SJSA1 (cell line): Measurements from ENCODE around the gene TPX2. TPM values are rescaled to one million over a fixed set of nuclear protein-coding genes. Genes with fewer than 3 reads are reported as not detected.

Experiments used
- DNase-seq, 2 experiments: peaks; one replicate each; pipeline ENCODE4 v3.0.0-alpha.2; 2015 to 2020; ENCODE audit warnings: low spot score in 2 of 2, low read depth in 1 of 2
- H3K27ac ChIP-seq: fragments of 250-450 bp; sonication (Bioruptor Pico); 2 replicates; pipeline ENCODE4 v1.5.1; 2020; ENCODE audit warnings: mild to moderate bottlenecking, moderate library complexity
- H3K27me3 ChIP-seq: fragments of 250-450 bp; sonication (Bioruptor Pico); replicated peaks from 2 replicates; pipeline ENCODE4 v1.5.1; 2020; ENCODE audit warnings: mild to moderate bottlenecking, moderate library complexity
- H3K36me3 ChIP-seq: fragments of 250-450 bp; sonication (Bioruptor Pico); 2 replicates; pipeline ENCODE4 v1.5.1; 2020; ENCODE audit warnings: mild to moderate bottlenecking
- H3K4me1 ChIP-seq: fragments of 250-450 bp; sonication (Bioruptor Pico); replicated peaks from 2 replicates; pipeline ENCODE4 v1.6.1; 2021; ENCODE audit warnings: mild to moderate bottlenecking
- H3K4me3 ChIP-seq: fragments of 250-450 bp; sonication (Bioruptor Pico); 2 replicates; pipeline ENCODE4 v1.5.1; 2020; ENCODE audit warnings: mild to moderate bottlenecking
- H3K9me3 ChIP-seq: fragments of 250-450 bp; sonication (Bioruptor Pico); replicated peaks from 2 replicates; pipeline ENCODE4 v1.5.1; 2020; ENCODE audit warnings: mild to moderate bottlenecking
- total RNA-seq: library from RNA; depleted of rRNA; stranded (reverse); fragments of >200 nt; shearing (Covaris generic); gene quantifications from 2 replicates; pipeline ENCODE4 v1.2.3, GENCODE V29; 2014; rRNA removed

TPX2 gene
- total RNA-seq, 1 experiment from 2014 or later, result 212 TPM

DNA sequence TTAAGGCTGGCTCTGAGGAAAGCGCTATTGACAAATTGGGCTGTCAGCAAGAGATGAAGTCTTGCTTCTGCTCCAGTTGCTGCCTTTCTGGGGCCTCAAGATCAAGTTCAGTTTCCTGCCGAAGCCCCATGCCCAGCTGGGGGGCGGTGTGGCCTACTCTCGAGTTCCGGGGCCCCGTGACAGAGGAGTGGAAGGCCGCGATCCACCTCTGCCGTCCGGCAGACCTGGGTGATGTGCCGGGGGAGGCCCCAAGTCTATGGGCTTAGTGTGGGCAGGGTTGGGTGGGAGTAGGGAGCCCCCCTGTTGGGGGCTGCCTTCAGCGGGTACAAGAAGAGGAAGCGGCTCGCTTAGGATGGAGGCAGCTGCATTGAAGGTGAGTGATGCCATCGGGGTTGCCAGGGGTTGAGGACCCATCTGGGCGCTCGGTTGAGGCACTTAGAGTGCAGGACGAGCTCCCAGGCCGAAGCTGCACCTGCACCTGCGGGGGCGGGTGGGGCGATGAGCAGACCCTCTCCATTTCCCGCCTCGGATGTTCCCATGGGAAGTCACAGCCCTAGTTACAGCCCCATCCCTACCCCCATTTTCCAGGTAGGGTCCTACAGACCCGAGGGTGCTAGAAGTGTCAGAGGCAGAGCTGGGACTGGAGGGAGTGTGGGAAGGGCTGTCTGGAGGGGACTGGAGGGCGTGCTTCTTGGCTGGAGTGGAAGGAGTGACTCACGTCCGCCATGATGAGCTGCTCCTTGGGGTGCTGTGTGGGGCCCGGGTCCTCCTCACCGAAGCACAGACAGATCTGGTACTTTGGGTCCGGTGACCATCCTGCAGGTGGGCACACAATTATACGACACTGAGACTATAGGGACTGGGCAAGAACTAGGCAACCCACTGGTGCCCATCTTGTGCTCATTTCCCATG, 109.3 kb downstream of the TPX2 start:
- H3K9me3 ChIP-seq, result no peaks in the 10 kb centered on the region
- H3K27me3 ChIP-seq, result no peaks in the 10 kb centered on the region
- H3K36me3 ChIP-seq, result no peaks in the 10 kb centered on the region; the same call in 1 of the 2 replicates
- H3K27ac ChIP-seq, result no peak overlapping the region
- DNase-seq, result no peak
- peaks cover 36% of the 10 kb centered on the region for H3K4me1 ChIP-seq
- H3K4me3 ChIP-seq, result no peak overlapping the region

DNA sequence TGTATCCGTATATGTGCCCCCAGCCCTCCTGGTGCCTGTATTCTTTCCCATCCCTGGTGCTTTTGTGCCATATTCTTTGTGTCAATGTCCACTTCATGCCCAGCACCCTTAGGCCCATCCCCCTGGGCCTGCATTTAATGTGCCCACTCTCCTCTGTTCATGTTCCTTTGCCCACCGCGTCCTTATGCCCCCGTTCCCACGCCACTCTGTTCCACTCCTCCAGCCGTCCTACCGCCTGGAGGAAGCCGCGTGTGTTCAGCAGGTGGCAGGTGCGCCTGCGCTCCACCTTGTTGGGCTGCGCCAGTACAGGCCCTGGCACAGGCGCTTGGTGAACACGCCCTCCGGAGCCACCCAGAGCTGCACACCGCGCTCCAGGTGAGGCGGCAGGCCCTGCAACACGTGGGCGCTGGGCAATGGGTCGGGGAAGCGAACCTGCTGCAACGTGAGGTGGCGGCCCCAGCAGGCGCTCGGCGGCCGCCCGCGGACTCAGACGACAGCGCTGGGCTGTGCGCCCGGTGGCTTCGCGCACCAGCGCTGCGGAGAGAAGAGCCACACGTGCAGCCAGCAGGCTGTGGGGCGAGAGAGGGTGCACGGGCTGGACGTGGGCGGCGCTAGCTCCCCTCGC, 110.3 kb downstream of the TPX2 start:
- DNase-seq, result no peak
- H3K27me3 ChIP-seq, result no peaks in the 10 kb centered on the region

More for the DNA sequence above, 110.3 kb downstream of the TPX2 start:
- H3K27ac ChIP-seq, result no peak overlapping the region
- H3K36me3 ChIP-seq, result no peaks in the 10 kb centered on the region
- H3K4me3 ChIP-seq, result no peak overlapping the region
- H3K4me1 ChIP-seq, result peaks cover 26% of the 10 kb centered on the region
- no peaks in the 10 kb centered on the region for H3K9me3 ChIP-seq

Other genes with a start within 250 kb of the TPX2 start
- gene HM13, start 224.8 kb upstream of the TPX2 start, total RNA-seq, result 28.2 and 68.1 TPM in 2 replicates
- 700 and 729 TPM in 2 replicates for gene ID1, start 134.0 kb upstream of the TPX2 start, total RNA-seq
- gene COX4I2, start 101.4 kb upstream of the TPX2 start, total RNA-seq, result not detected in 2 replicates
- 103 and 106 TPM in 2 replicates for gene BCL2L1, start 16.4 kb upstream of the TPX2 start, total RNA-seq
- gene MYLK2, start 80.1 kb downstream of the TPX2 start, total RNA-seq, result 0.82 and 1.0 TPM in 2 replicates
- gene FOXS1, start 106.3 kb downstream of the TPX2 start, total RNA-seq, result 0.25 and 1.5 TPM in 2 replicates
- gene DUSP15, start 131.2 kb downstream of the TPX2 start, total RNA-seq, result 1.5 and 3.4 TPM in 2 replicates
- not detected in 2 replicates for gene TTLL9, start 131.3 kb downstream of the TPX2 start, total RNA-seq
- gene PDRG1, start 212.8 kb downstream of the TPX2 start, total RNA-seq, result 6.6 and 13.4 TPM in 2 replicates
- gene XKR7, start 228.9 kb downstream of the TPX2 start, total RNA-seq, result not detected in 2 replicates